Measurements from ENCODE around the gene LRCH1.

GRCh38 chr13:46621133-46621532 is 68.2 kb downstream of the LRCH1 start:
- TF ChIP-seq EZH2 (IDR thresholded peaks at IDR 0.05; ENCODE audit: insufficient read depth, poor library complexity, severe bottlenecking) (no peak), EZH2phosphoT487 (IDR thresholded peaks at IDR 0.05; ENCODE audit: insufficient read depth, low read depth) (no peak)
